ENCODE results near the gene ABLIM2.

Gene ABLIM2

DNA sequence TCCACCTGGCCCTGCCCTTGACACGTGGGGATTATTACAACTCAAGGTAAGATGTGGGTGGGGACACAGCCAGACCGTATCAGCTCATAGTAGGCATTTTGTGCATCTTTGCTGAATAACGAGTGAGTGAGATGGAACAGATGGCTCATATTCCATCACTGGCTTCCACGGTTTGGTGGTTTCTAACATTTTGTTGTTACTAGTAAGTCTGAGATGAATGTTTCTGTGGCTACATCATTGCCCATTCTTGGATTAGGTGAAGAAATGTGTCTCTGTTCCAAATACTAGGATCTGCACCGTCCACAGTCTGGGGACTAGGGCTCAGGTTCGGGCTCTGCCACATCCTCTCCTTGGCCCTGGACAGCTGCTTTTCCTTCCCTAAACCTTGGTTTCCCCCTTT lies 3.6 kb downstream of the ABLIM2 start:
- TF ChIP-seq, protein P1, sequence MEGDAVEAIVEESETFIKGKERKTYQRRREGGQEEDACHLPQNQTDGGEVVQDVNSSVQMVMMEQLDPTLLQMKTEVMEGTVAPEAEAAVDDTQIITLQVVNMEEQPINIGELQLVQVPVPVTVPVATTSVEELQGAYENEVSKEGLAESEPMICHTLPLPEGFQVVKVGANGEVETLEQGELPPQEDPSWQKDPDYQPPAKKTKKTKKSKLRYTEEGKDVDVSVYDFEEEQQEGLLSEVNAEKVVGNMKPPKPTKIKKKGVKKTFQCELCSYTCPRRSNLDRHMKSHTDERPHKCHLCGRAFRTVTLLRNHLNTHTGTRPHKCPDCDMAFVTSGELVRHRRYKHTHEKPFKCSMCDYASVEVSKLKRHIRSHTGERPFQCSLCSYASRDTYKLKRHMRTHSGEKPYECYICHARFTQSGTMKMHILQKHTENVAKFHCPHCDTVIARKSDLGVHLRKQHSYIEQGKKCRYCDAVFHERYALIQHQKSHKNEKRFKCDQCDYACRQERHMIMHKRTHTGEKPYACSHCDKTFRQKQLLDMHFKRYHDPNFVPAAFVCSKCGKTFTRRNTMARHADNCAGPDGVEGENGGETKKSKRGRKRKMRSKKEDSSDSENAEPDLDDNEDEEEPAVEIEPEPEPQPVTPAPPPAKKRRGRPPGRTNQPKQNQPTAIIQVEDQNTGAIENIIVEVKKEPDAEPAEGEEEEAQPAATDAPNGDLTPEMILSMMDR (IDR thresholded peaks at IDR 0.05; ENCODE audit: low read depth, low read length) = no peak
- DNase-seq (ENCODE audit: extremely low read depth, low read depth) = no peak

- TF ChIP-seq, protein P1 (IDR thresholded peaks at IDR 0.05; ENCODE audit: low read depth, low read length) = no peak
- DNase-seq (ENCODE audit: extremely low read depth, low read depth) = no peak
Observed at GRCh38 chr4:8153441-8153840, 5.2 kb downstream of the ABLIM2 start.

GRCh38 chr4:8152865-8153257 lies 5.8 kb downstream of the ABLIM2 start:
- TF ChIP-seq, protein P1 (IDR thresholded peaks at IDR 0.05; ENCODE audit: low read depth, low read length) = no peak
- DNase-seq (ENCODE audit: extremely low read depth, low read depth) = no peak

DNA sequence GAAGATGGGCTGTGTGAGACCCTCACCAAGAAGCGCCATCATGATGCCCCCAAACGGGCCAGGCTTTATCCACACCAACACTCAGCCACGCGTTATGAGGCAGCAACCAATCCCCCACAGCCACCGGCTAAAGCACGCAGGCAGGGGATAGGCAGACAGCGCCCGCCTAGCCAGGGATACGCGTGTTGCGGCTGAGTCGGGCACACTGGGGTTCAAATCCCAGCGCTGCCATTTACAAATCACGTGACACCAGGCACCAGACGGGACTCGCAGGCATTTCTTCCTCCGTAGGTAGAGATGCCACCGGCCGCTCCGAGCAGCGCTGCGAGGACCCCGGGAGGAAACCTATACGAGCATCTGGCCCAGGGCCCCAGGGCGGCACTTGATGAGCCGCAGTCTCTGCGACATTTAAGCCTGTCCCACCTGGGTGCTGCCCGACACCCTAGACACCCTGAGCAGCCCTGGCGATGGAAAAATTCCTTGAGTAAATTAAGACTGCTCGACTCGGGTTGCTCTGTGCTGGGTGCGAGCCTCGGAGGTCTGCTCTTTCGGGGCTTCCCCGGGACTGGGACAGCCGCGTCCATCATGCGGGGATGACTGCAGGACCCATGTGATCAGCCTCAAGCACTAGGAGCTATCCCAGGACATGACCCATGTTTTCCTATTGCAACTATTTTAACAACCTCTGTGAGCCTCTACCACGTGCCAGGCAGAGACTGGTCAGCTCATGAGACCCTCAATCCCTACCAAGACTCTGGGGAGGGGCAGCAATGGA lies 6.3 kb downstream of the ABLIM2 start:
- TF ChIP-seq, protein P1 (IDR thresholded peaks at IDR 0.05; ENCODE audit: low read depth, low read length) = no peak
- no peak for DNase-seq (ENCODE audit: extremely low read depth, low read depth)

DNA sequence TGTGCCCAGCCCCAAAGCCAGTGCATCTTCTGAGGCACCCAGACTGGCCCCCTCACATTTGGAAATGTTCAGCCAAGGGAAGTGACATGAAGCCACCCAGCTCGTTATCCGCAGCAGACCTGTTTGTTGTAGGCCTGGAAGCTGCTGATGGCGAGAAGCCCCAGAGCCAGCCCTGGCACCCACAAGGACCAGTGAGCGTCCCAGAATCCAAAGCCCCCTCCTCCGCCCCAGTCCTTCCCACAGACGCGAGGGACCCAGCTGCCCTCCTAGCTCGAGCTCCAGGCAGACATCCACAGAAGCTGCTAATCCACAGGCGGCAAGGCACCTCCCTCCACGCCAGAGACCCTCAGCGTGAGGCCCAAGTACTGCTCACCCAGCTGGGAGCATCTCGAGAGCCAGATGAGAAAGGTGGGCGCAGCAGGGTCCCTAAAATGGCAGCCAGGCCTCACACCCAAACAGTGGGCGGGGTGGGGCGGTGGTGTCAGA lies 7.4 kb downstream of the ABLIM2 start:
- TF ChIP-seq, protein P1 (IDR thresholded peaks at IDR 0.05; ENCODE audit: low read depth, low read length) = no peak
- DNase-seq (ENCODE audit: extremely low read depth, low read depth) = no peak

- no peak for DNase-seq (ENCODE audit: extremely low read depth, low read depth)
- TF ChIP-seq, protein P1 (IDR thresholded peaks at IDR 0.05; ENCODE audit: low read depth, low read length) = no peak
Observed at GRCh38 chr4:8150152-8151090, 8.2 kb downstream of the ABLIM2 start.

DNA sequence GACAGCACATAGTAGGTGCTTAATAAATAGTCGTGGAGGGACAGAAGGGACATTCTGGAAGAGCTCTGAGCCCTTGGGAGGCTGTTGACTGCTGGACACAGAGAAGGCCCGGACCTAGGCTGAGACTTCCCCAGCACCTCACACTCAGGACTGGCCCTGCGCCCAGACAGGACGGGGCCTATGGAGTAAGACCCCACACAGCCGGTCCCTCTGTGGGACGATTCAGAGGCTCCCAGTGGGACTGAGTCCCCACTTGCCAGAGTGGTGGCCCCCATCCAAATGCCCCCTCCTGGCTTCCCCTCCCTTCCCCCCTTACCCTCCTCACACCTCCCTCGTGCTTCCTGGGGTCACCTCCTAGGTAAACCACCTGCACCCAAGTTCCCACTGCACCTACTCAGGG lies 8.9 kb downstream of the ABLIM2 start:
- TF ChIP-seq, protein P1 (IDR thresholded peaks at IDR 0.05; ENCODE audit: low read depth, low read length) = no peak
- no peak for DNase-seq (ENCODE audit: extremely low read depth, low read depth)

All from AG09319 (cell line).